Stromal cell of bone marrow (primary cell): ENCODE data around the gene SUGCT.

Experiments
- DNase-seq: peaks from one replicate; pipeline ENCODE4 v3.0.0-alpha.2; 2012; ENCODE audit warnings: low read depth

The SUGCT gene

DNA sequence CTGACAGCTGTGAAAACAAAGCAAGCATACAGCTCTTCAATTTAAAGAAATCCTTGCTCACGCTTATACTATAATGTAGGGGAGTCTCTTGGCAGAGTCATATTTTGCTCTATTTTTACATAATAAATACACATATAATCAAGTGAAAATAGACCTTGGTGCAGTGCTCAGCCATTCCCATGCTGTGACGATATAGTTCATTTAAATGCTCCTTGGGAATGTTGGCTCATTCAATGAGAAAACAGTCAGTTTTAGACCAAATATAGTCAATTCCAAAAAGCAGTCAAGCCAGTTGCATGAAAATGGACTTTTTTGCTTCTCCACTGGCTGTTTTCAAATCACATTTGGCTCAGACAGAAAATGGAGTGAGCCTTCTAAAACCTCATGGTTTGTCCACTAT lies 587.4 kb downstream of the SUGCT start:
- DNase-seq: no peak

DNA sequence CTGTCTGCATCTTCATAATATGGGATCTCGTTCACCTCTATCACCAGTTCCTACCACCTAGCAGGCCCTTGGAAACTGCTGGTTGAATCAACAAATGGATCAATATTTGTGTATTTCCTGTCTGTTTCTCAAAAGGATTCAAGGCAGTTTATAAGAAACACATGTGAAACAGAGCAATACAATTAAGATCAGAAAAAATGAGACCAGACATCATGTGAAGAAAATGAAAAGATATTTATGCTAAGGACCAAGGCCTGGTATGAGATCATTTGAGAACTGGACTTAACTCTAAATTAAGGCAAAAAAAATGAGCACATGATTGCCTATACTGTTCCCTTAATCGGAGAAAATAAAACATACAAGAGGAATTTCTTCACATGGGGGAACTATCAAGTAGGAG lies 589.0 kb downstream of the SUGCT start:
- DNase-seq: no peak

DNA sequence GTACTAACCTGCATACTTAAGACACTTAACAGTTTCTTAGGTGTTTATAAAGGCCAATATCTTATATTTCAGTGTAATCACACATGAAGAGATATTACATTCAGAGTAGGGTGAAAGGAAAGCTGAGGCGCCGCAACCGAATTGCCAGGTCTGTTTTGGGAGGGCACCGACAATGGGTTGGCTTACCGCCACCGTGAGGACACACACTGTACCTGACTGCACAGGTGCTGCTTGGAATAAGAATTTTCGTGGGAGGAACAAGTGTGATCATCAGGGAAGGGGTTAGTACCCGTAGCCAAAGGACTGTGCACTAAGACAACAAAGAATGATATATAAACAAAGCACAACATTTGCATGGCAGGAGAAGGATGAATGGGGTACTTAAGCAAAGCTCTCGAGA lies 591.8 kb downstream of the SUGCT start:
- DNase-seq: no peak

DNA sequence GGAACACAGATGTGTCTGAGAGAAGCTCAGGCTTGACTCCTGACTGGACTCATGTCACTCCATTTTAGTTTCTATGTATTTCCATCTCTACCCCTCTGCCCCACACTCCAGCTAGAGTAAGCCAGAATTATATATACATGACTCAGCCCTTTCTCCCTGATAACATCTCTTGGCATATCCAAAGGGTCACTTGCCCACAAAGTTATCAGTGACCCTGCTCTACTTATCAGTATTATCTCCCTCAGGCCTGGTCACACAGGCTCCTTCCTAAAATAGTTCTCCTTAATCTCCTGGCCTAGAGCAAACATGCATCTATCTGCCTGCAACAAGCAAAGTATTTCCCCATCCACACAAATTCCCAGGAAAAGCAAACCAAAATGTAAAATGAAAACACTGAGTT lies 598.3 kb downstream of the SUGCT start:
- DNase-seq: no peak

DNA sequence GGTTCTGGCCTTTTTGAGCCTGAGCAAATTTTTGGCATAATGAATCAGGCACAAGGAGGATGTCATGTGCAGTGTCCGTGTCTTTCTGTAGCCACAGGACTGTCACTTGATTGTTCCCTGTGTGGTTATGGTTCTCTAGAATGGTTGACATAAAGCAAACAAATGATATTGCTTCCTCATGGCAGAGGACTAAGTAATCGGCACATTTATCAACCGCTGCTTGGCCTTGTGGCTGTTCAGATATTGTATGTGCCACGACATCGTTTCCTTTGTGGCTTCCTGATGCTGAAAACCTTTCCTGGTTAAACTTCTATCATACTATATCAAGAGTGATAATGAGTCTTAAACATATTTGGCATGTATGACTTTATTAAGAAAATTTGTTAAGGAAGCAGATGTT lies 598.8 kb downstream of the SUGCT start:
- no peak for DNase-seq

DNA sequence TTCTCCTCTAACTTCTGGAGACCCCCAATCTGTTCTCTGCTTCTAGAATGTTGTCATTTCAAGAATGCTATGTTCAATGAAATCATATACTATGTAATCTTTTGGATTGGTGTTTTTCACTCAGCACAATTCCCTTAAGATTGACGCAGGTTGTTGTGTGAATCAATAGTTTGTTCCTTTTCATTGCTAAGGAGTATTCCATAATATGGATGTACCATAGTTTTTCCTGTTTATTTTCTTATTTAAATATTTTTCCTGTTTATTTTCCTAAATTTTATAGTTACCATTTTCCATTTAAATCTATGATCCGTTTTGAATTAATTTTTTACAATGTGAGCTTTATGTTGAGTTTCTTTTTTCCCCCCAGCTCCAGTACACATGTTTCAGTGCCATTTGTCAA lies 604.5 kb downstream of the SUGCT start:
- DNase-seq: no peak

DNA sequence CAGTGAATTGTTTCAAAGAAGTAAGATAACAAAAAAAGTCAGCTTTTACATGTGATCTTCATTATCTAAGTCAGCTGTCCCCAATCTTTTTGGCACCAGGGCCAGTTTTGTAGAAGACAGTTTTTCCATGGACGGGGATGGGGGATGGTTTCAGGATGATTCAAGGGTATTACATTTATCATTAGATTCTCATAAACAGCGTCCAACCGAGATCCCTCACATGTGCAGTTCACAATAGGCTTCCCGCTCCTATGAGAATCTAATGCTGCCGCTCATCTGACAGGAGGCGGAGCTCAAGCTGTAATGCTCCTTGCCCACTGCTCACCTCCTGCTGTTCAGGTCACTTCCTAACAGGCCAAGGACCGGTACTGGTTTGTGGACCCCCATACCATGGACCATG lies 607.5 kb downstream of the SUGCT start:
- no peak for DNase-seq

DNA sequence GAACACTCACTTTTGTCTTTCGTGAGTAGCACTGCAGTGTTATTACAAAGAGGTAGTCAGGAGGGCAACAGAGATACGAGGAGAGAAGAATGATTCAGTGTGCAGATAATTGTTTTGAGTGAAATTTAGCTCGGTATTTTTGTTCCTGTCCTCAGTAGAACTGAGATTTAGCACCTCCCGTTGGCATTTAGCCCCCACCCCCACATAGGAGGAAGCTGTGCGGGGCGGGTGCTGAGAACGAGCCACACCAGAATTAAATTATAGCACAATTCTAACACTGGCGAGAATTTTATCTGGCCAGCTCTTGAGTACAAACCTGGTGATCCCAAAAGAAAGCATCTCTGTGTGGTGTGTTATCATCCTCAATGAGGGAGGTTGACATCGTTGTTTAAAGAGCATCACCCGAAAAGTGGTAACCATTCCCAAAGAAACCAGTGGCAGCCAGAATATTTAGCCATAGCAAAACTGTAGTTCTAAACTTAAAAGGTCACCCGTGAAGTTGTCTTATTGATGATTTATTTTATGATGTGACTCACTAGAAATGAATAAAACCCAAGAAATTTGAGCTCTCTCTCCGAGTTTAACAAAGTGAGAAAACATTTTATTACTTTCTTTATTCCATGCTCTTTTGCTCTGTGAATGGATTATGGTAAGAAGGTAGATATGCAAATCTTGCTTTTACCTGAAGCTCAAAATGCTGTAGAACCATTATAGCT lies 612.2 kb downstream of the SUGCT start:
- no peak for DNase-seq

DNA sequence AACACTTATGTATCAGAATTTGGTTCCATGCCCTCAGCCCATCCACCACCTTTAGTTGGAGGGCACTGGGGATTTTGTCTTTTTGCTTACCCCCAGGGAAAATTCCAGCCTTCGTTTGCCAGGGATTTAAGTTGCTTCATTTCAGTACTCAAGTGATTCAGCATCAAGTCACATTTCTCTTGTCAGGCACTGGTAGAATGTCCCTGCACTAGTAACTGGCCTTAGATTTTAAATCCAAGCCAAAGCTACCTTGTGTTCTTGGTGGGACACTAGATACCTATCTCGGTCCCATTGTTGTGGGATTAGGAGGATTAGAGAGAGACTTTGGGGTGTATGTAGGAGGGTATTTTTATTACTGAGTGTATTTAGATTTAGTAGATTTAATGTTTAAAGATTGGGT lies 613.1 kb downstream of the SUGCT start:
- DNase-seq: peak; percentile 20

DNA sequence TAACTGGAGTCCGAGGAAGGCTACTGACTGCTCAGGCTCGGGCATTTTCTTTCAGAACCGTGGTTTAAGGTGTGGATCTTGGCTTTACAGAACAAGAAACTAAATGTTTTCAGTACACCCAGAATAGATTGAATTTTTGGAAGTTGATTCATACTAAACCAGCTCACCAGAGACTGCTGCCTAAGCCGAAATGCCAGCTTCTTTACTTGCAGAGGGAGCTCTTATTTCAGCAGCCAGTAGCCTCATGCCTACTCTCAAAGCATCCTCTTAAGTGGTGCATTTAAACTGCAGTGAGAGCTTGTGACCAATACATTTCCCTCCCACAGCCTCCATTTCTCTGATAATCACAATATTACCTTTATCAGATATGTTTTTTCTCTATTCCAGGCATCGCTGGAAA lies 615.1 kb downstream of the SUGCT start:
- peak; percentile 44 for DNase-seq

DNA sequence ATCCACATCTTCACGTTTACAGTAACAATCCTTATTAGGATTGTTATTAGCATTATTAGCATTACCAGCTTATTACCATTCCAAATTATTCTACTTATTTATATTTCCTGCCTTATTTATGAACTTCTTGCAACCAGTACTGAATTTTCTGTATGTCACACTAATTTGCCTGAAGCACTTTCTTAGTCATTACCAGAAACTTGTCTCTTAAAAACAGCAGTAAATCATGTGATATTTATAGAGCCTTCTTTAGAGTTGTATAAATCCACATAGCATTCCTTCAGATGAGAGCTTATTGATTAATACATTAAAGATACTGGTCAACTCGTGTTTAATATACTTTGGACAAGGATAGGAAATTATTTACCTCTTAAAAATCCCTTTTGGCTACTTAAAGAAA lies 618.6 kb downstream of the SUGCT start:
- no peak for DNase-seq

DNA sequence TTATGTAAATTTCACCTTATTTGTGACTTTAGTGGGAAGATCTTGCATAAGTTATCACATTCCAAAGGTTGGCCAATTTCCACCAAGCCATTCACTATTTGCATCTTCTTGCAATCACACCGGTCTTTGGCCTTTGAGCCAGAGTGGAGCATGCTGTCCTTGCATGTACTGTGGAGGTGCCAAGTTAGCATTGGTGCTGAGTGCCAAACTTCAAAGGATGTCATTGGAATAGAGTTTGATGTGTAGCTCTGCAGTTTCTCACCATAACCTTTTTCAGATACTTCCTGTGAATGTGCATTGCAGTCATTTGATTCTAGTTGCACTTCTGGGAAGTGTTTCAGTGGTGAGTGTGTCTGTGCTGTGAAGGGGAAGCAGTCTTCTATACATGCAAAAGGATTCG lies 620.6 kb downstream of the SUGCT start:
- DNase-seq: no peak

DNA sequence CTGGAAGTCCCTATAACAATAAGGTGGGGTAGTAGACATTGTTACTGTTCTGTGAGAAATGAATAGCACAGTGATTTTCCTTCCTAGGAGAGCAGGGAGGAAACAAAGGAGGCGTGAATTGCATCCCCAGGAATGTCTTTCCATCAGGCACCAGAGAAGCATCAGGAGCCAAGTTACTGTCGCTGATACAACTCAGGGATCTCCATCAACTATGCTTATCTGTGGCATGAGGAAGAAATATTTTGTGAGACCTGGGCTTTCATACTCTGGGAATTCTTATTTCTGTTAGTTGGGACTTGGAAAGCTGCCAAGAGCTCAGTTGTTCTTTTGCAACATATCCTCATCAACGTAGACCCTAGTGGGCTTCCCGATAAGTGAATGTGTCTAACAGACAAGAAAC lies 622.3 kb downstream of the SUGCT start:
- no peak for DNase-seq

DNA sequence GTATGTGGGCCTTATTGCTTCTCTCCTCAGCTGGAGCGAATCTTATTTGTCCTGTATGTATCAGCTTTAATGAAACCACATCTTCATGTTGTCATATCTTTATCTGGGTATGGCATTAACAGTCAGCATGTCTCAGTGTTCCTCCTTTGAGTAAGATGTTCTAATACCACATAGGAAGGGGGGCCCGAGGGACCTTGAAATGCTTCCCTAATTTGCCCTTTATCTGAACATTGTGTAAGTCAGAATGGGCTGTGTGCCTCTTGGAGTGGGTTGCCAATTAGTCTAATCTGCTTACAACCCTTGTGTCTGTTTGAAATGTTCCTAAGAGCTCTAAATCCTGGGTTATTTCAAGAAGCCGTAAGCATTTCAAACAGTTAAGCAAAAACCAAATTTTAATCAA lies 623.8 kb downstream of the SUGCT start:
- no peak for DNase-seq

DNA sequence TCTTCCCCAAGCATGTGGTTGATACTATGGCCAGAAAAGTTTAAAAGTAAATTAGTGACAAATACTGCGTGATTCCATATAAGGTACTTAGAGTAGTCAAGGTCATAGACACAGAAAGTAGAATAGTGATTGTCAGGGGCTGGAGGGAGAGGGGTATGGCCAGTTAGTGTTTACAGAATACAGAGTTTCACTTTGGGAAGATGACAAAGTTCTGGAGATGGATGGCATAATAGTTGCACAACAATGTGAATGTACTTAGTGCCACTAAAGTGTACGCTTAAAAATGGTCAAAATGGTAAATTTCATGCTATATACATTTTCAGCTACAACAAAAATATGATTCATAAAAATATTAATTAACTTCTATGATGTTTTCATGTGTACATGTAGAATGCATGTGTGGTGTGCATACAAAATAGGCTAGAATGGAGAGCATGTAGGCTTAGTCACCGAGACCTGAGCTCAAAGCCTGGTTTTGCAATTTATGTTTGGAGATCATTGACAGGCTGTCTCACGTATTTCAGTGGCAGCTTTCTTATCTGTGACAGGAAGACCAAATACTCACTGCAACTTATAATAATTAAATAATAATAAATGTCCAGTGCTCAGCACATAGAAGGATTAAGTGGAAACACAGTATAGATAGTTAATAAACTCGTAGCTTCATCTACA lies 625.6 kb downstream of the SUGCT start:
- no peak for DNase-seq

DNA sequence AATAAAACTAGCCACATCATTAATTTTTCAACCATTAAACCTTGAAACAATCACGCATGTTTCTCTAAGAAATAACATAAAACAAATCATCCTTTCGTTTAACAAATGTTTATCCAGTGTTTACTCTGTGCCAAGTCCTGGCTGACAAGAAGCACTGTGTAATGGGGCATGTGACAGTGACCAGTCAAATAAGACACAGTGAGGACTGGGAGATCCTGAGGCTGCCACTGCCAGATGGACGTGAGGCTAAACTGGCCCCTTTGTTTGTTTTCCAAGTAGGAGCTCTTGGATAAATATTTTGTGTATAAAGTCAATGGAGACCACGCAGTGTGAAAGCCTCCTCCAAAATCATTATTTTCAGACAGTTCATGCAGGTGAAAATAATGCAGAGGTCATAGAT lies 626.2 kb downstream of the SUGCT start:
- DNase-seq: no peak

DNA sequence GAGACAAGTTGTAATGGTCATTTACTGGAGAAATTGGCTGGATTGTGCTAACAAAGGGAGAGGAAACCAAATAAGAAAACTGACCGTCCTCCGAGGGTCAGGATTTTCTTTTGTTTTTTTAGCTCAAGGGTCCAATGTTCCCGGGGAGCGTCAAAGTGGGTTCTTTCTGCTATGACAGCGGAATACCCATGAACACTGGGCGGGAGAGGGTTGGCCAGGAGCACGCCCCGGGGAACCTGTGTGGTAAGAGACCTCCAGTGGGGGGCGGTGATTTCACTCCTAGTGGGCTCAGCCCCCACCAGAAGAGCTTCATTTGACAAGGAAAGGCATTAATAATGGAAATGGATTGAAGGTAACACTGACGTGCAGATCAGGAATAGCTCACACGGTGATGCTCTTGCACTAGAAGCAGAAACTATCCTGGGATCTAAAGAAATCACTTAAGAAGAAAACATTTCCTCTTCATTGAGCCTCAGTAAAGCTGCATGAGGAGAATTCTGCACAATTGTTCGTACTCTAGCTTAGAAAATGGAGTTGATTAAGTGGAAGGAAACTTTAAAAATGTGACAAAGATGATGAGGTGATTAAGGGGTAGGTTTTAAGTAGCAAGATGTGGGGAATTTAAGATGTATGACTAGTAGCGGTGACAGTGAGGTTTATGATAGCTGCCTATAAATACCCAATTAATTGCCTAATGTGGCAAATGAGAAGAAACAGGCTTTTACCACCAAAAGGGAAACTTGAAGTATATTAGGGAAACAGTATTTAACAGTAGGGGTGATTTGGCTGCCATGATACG lies 627.2 kb downstream of the SUGCT start:
- no peak for DNase-seq

DNA sequence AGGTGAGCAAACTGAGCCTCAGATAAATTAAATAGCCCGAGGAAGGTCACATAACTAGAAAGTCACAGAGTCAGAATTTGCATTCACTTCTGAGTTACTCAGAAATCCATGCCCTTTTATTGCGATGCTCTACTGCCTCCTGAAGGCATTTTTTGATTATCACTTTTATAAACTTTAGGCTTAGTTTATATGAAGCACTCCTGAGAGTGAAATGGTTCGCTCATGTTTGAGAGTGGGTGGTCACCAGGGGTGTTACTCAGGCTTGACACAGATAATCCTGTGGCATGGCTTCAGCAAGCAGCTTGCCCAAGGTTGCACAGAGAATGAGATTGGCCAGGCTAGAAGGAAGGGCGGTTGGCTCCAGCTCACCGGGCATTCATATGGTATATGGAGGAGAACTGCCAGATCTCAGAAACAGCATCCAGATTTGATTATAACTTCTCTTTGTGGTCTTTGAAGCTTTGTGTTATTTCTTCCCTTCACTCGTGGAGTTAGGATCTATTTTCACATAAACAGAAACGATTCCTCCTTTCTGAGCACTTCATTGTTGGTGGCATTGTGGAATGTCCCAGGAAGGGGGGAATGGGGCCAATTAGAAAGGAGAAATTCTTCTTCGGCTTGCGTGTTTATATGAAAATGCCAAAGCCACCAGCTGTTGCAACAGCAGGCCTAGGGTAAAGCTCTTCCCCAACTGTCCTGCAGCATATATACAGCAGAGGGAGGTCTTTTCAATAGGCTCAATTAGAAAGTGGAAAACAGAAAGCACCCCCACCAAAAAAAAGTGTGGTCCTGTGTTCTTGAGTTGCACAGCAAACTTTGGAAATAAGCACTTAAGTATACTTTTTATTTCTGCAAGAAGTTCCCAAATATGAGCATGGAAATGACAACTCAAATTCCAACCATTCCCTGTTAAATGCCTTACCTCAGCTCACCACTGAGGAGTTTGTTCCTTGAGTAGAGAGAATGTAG lies 628.8 kb downstream of the SUGCT start:
- DNase-seq: no peak

DNA sequence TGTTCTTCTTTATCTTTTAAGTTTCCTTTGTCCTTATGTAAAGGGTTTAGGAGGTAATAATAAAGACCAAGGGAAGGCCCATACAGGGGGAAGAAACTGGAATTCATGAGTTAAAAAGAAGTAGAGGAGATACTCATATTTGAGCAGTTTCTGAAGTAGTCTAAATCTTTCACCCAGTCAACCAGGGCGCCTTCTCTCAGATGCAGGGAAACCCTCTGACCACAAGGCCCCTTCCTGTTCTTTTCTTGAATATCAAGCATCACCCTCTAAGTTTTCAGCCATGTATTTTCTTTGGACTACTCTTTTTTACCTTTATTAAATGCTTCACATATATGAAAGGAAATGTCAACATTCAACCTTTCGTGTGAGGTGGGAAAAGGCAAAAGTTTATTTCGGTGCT lies 630.8 kb downstream of the SUGCT start:
- DNase-seq: no peak

DNA sequence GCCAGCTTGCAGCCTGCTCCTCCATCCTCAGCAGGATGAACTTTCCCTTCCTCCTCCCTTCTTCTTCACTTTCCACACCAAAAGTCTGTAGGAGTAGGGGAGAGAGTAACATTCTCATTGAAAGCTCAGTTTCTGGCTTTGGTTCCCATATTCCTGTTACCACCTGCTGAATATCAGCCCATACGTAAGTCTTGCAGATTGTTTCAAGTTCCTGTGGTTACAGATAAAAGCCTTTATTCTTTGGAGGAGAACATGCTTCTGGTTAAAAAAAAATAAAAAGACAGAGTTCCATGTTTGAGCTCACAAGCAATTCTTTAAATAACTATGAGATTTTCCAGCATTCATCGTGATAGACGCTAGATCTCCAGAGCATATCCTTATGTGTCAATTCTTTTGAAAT lies 637.3 kb downstream of the SUGCT start:
- DNase-seq: no peak

DNA sequence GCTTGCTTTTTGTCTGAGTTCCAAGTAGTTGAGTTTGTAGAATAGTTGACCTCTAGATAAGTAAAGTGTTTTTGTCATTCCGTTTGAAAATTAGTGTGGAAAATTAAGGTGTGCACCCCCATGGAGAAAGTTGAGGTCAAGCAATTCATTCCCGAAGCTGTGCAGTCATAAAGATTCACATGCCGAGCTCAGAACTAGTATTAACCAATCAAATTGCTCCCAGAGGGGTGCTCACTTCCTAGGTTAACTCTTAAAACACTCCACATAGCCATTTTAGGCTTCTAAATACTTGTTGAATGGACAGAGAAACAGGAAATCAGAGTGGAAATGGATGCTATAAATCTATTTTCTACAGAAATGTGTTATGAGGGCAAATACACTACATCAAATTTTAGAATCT lies 638.9 kb downstream of the SUGCT start:
- no peak for DNase-seq

DNA sequence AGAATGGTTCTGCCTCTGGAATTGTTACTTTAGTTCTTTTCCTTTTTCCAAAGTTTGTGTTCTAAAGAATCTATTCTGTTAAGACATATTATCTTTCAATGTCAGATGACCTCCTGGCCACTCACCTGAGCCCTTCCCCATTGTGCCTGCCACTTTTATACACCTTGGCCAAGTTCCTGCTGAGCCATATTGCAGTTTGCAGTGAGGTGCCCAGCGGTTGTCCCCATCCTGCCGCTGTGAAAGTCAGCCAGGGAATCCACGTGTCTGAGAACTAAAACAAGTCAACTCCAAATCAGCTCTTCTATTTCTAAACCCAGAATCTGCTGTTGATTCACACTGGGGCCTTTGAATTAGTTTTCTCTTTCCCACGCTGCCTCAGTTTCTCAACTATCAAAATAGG lies 641.1 kb downstream of the SUGCT start:
- no peak for DNase-seq
